ENCODE measurements around the gene TFF3.

The TFF3 gene

DNA sequence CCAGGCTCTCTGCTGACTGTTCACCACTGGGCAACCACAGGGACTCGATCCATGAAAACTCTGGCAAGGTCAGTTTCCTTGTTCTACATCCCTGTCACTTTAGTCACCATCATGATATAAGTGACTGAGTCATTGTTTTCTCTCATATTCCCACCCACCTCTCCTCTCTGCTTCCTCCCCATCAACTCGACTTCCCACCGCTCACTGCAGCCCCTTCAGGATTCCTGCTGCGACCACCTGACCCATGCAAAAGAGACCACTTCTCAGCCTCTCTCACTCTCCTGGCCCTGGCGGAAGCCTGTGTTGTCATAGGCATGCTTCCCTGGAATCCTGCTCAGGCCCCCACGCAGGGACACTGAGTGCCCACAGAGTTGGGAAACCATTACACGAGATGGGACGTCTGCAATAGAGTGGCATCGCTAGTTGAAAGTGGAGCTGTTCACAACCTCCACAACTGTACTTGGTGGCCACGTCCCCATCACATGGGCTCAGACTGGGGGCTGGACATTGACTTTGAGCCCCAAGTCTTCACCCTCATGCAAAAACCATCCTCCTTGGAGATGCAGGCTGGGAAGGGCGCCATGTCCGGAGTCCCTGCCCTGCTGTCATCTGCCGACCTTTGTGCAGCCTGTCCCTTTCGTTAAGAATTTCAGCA lies 37.4 kb upstream of the TFF3 start:
- Histone ChIP-seq H3K4me1 (ENCODE audit: control insufficient read depth, insufficient read depth, low read length) (no peaks in the 10 kb centered on the region), H3K36me3 (ENCODE audit: control insufficient read depth in 2 of 2, insufficient read depth in 1 of 2, low read length in 2 of 2) (no peaks in the 10 kb centered on the region), H3K9me3 (ENCODE audit: control insufficient read depth, insufficient read depth, low read depth, low read length) (no peaks in the 10 kb centered on the region), H3K27ac (ENCODE audit: extremely low read depth, low read depth, low read length) (no peak overlapping the region), H3K4me3 (ENCODE audit: low read depth, low read length) (no peak overlapping the region)
- TF ChIP-seq FEZF1 (tag by site-specific recombination; IDR thresholded peaks at IDR 0.05) (no peak), ZNF423 (tag by site-specific recombination; IDR thresholded peaks at IDR 0.05) (no peak), ZNF596 (tag by site-specific recombination; IDR thresholded peaks at IDR 0.05) (no peak), ZNF266 (tag by site-specific recombination; IDR thresholded peaks at IDR 0.05; ENCODE audit: low read depth) (no peak), ZXDB (tag by site-specific recombination; IDR thresholded peaks at IDR 0.05) (no peak), ZBTB17 (tag by site-specific recombination; IDR thresholded peaks at IDR 0.05) (no peak), YY1 (tag by site-specific recombination; IDR thresholded peaks at IDR 0.05) (no peak), ZNF549 (tag by site-specific recombination; IDR thresholded peaks at IDR 0.05) (no peak), BCL11A (tag by site-specific recombination; IDR thresholded peaks at IDR 0.05; ENCODE audit: low read depth) (no peak), ZNF660 (tag by site-specific recombination; IDR thresholded peaks at IDR 0.05) (no peak), ZNF138 (tag by site-specific recombination; IDR thresholded peaks at IDR 0.05; ENCODE audit: borderline replicate concordance) (no peak), ZBTB48 (tag by site-specific recombination; IDR thresholded peaks at IDR 0.05) (no peak), SCRT1 (tag by site-specific recombination; IDR thresholded peaks at IDR 0.05; ENCODE audit: borderline replicate concordance) (no peak)
- TF ChIP-seq, protein P1, sequence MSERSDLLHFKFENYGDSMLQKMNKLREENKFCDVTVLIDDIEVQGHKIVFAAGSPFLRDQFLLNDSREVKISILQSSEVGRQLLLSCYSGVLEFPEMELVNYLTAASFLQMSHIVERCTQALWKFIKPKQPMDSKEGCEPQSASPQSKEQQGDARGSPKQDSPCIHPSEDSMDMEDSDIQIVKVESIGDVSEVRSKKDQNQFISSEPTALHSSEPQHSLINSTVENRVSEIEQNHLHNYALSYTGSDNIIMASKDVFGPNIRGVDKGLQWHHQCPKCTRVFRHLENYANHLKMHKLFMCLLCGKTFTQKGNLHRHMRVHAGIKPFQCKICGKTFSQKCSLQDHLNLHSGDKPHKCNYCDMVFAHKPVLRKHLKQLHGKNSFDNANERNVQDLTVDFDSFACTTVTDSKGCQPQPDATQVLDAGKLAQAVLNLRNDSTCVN (tag by site-specific recombination; optimal IDR thresholded peaks at IDR 0.05), result no peak
- TF ChIP-seq, protein P2, sequence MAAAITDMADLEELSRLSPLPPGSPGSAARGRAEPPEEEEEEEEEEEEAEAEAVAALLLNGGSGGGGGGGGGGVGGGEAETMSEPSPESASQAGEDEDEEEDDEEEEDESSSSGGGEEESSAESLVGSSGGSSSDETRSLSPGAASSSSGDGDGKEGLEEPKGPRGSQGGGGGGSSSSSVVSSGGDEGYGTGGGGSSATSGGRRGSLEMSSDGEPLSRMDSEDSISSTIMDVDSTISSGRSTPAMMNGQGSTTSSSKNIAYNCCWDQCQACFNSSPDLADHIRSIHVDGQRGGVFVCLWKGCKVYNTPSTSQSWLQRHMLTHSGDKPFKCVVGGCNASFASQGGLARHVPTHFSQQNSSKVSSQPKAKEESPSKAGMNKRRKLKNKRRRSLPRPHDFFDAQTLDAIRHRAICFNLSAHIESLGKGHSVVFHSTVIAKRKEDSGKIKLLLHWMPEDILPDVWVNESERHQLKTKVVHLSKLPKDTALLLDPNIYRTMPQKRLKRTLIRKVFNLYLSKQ (tag by site-specific recombination; IDR thresholded peaks at IDR 0.05; ENCODE audit: borderline replicate concordance), result no peak
- TF ChIP-seq, protein P3, sequence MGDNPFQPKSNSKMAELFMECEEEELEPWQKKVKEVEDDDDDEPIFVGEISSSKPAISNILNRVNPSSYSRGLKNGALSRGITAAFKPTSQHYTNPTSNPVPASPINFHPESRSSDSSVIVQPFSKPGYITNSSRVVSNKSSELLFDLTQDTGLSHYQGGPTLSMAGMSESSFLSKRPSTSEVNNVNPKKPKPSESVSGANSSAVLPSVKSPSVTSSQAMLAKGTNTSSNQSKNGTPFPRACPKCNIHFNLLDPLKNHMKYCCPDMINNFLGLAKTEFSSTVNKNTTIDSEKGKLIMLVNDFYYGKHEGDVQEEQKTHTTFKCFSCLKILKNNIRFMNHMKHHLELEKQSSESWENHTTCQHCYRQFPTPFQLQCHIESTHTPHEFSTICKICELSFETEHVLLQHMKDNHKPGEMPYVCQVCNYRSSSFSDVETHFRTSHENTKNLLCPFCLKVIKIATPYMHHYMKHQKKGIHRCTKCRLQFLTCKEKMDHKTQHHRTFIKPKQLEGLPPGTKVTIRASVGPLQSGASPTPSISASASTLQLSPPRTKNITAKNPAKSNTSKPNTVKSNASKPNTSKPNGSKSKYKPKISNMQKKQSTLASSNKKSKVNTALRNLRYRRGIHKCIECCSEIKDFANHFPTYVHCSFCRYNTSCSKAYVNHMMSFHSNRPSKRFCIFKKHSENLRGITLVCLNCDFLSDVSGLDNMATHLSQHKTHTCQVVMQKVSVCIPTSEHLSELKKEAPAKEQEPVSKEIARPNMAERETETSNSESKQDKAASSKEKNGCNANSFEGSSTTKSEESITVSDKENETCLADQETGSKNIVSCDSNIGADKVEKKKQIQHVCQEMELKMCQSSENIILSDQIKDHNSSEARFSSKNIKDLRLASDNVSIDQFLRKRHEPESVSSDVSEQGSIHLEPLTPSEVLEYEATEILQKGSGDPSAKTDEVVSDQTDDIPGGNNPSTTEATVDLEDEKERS (tag by site-specific recombination; IDR thresholded peaks at IDR 0.05), result no peak
- CTCF ChIA-PET, result interaction anchor here (1.7 kb wide), 1 partner anchor 42 kb away, joined by 5 read pairs; no protein-coding TSS in a partner anchor
- POLR2A ChIA-PET, result no interaction called here

DNA sequence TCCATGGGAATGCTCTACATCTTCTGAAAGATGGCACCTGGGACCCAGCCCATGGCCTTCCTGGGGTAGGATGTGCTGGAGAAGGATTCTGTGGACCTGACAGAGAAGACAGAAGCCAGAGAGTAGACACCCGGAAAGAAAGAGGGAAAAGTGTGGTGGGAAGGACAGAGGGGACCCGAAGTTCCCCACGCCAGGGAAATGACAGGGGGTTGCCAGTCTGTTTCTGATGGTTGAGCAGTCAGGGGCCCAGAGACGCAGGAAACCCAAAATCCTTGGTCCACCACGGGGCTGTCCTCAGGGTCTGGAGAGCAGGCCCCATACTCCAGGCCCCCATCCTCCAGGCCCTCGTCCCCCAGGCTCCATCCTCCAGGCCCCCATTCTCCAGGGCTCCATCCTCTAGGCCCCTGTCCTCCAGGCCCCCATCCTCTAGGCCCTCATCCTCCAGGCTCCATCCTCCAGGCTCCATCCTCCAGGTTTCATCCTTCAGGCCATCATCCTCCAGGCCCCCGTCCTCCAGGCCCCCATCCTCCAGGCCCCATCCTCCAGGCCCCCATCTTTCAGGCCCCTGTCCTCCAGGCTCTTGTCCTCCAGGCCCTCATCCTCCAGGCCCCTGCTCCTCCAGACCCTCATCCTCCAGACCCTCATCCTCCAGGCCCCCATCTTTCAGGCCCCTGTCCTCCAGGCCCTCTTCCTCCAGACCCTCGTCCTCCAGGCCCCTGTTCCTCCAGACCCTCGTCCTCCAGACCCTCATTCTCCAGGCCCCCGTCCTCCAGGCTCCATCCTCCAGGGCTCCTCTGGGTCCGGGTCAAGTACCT lies 36.6 kb upstream of the TFF3 start:
- Histone ChIP-seq H3K9me3 (ENCODE audit: control insufficient read depth, insufficient read depth, low read depth, low read length) (no peaks in the 10 kb centered on the region), H3K4me3 (ENCODE audit: low read depth, low read length) (no peak overlapping the region), H3K27ac (ENCODE audit: extremely low read depth, low read depth, low read length) (no peak overlapping the region), H3K36me3 (ENCODE audit: control insufficient read depth in 2 of 2, insufficient read depth in 1 of 2, low read length in 2 of 2) (no peaks in the 10 kb centered on the region), H3K4me1 (ENCODE audit: control insufficient read depth, insufficient read depth, low read length) (no peaks in the 10 kb centered on the region)
- POLR2A ChIA-PET, result no interaction called here
- CTCF ChIA-PET, result interaction anchor here (1.0 kb wide), 1 partner anchor 9 kb away, joined by 3 read pairs; no protein-coding TSS in a partner anchor
- no peak for TF ChIP-seq ZNF624 (tag by site-specific recombination; IDR thresholded peaks at IDR 0.05)
- no peak for TF ChIP-seq ZNF2 (tag by site-specific recombination; IDR thresholded peaks at IDR 0.05)
- TF ChIP-seq ZSCAN16 (tag by site-specific recombination; IDR thresholded peaks at IDR 0.05), result no peak
- TF ChIP-seq, protein P4, sequence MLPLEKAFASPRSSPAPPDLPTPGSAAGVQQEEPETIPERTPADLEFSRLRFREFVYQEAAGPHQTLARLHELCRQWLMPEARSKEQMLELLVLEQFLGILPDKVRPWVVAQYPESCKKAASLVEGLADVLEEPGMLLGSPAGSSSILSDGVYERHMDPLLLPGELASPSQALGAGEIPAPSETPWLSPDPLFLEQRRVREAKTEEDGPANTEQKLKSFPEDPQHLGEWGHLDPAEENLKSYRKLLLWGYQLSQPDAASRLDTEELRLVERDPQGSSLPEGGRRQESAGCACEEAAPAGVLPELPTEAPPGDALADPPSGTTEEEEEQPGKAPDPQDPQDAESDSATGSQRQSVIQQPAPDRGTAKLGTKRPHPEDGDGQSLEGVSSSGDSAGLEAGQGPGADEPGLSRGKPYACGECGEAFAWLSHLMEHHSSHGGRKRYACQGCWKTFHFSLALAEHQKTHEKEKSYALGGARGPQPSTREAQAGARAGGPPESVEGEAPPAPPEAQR (tag by site-specific recombination; IDR thresholded peaks at IDR 0.05), result no peak
- TF ChIP-seq, protein P5, sequence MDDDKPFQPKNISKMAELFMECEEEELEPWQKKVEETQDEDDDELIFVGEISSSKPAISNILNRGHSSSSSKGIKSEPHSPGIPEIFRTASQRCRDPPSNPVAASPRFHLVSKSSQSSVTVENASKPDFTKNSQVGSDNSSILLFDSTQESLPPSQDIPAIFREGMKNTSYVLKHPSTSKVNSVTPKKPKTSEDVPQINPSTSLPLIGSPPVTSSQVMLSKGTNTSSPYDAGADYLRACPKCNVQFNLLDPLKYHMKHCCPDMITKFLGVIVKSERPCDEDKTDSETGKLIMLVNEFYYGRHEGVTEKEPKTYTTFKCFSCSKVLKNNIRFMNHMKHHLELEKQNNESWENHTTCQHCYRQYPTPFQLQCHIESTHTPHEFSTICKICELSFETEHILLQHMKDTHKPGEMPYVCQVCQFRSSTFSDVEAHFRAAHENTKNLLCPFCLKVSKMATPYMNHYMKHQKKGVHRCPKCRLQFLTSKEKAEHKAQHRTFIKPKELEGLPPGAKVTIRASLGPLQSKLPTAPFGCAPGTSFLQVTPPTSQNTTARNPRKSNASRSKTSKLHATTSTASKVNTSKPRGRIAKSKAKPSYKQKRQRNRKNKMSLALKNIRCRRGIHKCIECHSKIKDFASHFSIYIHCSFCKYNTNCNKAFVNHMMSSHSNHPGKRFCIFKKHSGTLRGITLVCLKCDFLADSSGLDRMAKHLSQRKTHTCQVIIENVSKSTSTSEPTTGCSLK (tag by site-specific recombination; IDR thresholded peaks at IDR 0.05), result no peak
- TF ChIP-seq ZNF366 (tag by site-specific recombination; conservative IDR thresholded peaks at IDR 0.05), result no peak
